RWPE2 (cell line): ENCODE measurements around the gene ADRA2C.

Source experiments
- ATAC-seq: fragments of 200-7000 bp; cut with Tn5 transposase; 3 replicates; pipeline ENCODE4 v1.9.1; 2021; ENCODE audit warnings: low read depth
- DNase-seq: peaks from one replicate; pipeline ENCODE4 v3.0.0-alpha.2; 2020; ENCODE audit warnings: low spot score
- H3K27ac ChIP-seq: fragments of 450-650 bp; 2 replicates; pipeline ENCODE4 v1.5.1; 2017; ENCODE audit warnings: mild to moderate bottlenecking; ENCODE audit not compliant: poor library complexity, severe bottlenecking
- H3K27me3 ChIP-seq: fragments of 250-450 bp; sonication (Bioruptor Pico); 2 replicates; pipeline ENCODE4 v1.5.1; 2021; ENCODE audit warnings: mild to moderate bottlenecking, moderate library complexity; ENCODE audit not compliant: insufficient read depth, poor library complexity, severe bottlenecking
- H3K36me3 ChIP-seq: fragments of 250-450 bp; sonication (Bioruptor Pico); 2 replicates; pipeline ENCODE4 v1.5.1; 2020; ENCODE audit warnings: low read depth, mild to moderate bottlenecking, moderate library complexity
- H3K4me1 ChIP-seq: fragments of 250-450 bp; sonication (Bioruptor Pico); 2 replicates; pipeline ENCODE4 v1.5.1; 2021; ENCODE audit warnings: mild to moderate bottlenecking, moderate library complexity; ENCODE audit not compliant: insufficient read depth, poor library complexity, severe bottlenecking
- H3K4me3 ChIP-seq: fragments of 250-450 bp; sonication (Bioruptor Pico); 2 replicates; pipeline ENCODE4 v1.5.1; 2021; ENCODE audit warnings: mild to moderate bottlenecking, moderate library complexity; ENCODE audit not compliant: severe bottlenecking
- H3K9me3 ChIP-seq: fragments of 250-450 bp; sonication (Bioruptor Pico); 2 replicates; pipeline ENCODE4 v1.5.1; 2021; ENCODE audit warnings: mild to moderate bottlenecking, moderate library complexity; ENCODE audit not compliant: severe bottlenecking
- TF ChIP-seq, protein P1 (sequence below): fragments of 450-650 bp; IDR thresholded peaks from one replicate; pipeline ENCODE4 v1.5.1; 2017; ENCODE audit warnings: mild to moderate bottlenecking, moderate library complexity; ENCODE audit not compliant: poor library complexity, severe bottlenecking

ADRA2C gene

DNA sequence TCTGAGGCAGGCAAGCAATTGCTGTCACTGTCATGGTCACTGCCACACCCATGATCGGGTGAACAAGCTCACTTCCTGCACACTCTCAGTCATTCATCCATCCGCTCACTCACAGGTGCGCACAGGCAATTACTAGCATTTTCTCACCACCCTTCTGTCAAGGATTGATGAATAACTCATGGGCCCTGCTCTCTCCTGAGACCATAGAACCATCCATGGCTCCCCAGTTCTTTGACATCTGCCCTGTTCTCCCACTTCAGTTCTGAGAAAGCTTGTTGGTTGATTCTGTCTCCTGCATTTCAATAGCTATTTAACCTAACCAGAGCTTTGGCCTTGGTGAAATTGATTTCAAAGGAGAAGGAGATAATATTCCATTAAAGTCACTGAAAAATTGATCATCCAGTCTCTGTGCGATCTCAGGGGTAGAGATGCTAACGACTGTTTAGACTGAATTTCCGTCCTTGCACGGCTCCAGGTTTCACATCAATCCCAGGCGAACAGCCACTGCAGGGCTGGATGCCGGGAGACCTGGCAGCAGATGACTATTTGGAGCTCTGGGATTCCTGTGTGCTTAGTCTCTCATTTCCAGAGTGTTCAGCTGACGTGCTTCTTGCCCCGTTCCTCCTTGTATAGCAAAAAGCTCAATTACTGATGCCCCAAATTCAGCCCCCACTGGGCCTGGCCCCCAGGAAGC, 36.9 kb upstream of the ADRA2C start:
- Histone ChIP-seq H3K4me1 (no peaks in the 10 kb centered on the region), H3K27ac (no peak overlapping the region), H3K27me3 (peaks cover 28% of the 10 kb centered on the region), H3K36me3 (no peaks in the 10 kb centered on the region), H3K9me3 (no peaks in the 10 kb centered on the region), H3K4me3 (no peak overlapping the region)
- 0 out of 3 replicates have a peak, but pooled peaks have one; percentile 28 for ATAC-seq
- TF ChIP-seq, protein P1, sequence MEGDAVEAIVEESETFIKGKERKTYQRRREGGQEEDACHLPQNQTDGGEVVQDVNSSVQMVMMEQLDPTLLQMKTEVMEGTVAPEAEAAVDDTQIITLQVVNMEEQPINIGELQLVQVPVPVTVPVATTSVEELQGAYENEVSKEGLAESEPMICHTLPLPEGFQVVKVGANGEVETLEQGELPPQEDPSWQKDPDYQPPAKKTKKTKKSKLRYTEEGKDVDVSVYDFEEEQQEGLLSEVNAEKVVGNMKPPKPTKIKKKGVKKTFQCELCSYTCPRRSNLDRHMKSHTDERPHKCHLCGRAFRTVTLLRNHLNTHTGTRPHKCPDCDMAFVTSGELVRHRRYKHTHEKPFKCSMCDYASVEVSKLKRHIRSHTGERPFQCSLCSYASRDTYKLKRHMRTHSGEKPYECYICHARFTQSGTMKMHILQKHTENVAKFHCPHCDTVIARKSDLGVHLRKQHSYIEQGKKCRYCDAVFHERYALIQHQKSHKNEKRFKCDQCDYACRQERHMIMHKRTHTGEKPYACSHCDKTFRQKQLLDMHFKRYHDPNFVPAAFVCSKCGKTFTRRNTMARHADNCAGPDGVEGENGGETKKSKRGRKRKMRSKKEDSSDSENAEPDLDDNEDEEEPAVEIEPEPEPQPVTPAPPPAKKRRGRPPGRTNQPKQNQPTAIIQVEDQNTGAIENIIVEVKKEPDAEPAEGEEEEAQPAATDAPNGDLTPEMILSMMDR, result no peak
- no peak for DNase-seq

DNA sequence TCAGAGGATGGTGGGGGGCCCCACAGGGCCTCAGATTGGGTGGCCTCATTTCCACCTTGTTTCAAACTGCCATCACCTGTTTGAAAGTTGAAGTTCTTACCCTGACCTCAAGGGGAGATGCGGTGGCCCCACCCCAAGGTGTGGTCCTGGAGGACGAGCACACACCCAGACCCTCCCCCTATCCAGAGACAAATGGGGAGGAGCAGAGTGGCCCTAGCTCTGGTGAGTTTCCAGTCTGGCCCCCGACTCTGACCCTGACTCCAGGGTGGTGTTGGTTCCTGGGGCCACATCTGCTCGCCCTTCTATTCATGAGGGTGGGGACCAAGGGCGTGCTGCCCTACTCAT, 36.3 kb upstream of the ADRA2C start:
- peaks cover 23% of the 10 kb centered on the region for H3K27me3 ChIP-seq
- H3K4me3 ChIP-seq, result no peak overlapping the region
- TF ChIP-seq, protein P1, result no peak
- no peak overlapping the region for H3K27ac ChIP-seq
- ATAC-seq, result no peak; the same call in 2 of the 3 replicates
- H3K4me1 ChIP-seq, result no peaks in the 10 kb centered on the region
- DNase-seq, result no peak
- H3K36me3 ChIP-seq, result no peaks in the 10 kb centered on the region
- no peaks in the 10 kb centered on the region for H3K9me3 ChIP-seq

DNA sequence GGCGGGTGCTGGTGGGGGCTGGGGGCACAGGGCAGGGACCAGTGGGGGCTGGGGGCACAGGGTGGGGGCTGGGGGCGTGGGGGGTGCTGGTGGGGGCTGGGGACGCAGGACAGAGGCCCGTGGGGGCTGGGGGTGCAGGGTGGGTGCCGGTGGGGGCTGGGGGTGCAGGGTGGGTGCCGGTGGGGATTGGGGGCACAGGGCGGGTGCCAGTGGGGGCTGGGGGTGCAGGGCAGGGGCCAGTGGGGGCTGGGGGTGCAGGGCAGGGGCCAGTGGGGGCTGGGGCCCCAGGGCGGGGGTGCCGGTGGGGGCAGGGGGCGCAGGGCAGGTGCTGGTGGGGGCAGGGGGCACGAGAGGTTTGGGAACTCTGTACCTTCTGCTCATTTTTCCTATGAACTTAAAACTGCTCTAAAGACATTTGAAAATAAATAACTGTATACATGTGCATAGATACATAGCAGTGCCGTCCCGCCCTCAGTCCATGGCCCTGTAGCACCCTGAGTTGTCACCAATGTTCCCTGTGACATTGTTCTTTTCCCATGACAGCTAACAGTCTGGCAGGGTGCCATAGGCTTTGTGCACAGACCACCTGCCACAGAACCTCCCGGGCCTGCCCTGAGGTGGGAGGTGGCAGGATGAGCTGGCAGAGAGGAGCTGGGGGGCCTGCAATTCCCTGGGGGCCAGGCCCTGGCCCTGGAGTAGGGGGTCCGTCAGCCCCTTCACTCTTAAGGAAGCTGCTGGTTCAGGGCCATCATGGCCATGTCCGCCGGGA, 35.6 kb upstream of the ADRA2C start:
- DNase-seq (no peak), ATAC-seq (no peak)
- Histone ChIP-seq H3K4me3 (no peak overlapping the region), H3K27ac (no peak overlapping the region), H3K36me3 (no peaks in the 10 kb centered on the region), H3K27me3 (peaks cover 16% of the 10 kb centered on the region), H3K4me1 (no peaks in the 10 kb centered on the region), H3K9me3 (no peaks in the 10 kb centered on the region)
- TF ChIP-seq, protein P1, result no peak

DNA sequence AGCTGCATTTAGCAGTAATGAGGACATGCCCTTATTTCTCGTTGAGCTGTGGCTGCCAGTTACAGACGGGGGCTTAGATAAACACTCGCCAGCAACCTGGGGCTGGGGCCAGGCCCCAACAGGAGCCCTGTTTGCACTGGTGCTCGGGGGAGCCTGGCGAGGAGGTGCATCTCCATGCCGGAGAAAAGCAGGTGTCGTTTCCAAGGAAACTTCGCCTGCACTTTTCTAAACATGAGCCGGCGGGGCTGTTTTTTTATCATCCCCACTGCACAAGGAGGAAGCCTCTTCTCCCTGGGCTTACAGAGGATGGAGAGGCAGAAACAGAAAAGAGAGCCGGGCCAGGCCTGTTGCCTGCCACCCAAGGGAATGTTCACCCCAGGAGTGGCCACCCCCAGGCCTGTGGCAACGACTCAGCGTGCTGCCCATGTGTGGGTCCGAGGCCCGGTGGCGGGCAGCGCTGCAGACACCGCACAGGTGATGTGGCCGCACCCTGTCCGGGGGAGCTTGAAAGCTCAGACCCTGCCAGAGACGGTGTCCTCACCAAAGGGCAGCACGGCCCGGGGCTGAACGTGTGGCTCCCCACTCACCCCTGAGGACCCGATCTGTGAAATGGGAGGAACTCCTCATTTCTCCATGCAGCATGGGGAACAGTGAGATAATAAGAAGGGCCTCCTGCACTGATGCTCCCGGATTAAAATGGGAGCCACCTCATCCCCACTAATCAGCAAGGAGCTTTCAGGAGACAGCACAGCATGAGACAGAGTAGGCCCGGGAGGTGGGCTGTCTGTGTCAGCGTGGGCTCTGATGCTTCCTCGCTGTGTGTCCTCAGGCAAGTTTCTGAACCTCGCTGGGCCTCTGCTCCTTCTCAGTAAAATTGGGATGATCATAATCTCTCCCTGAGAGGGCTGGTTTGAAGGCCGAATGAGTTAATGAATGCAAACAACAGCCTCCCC, 33.8 kb upstream of the ADRA2C start:
- Histone ChIP-seq H3K4me3 (no peak overlapping the region), H3K27me3 (peaks cover 7% of the 10 kb centered on the region), H3K9me3 (no peaks in the 10 kb centered on the region), H3K4me1 (no peaks in the 10 kb centered on the region), H3K27ac (no peak overlapping the region), H3K36me3 (no peaks in the 10 kb centered on the region)
- DNase-seq (no peak), ATAC-seq (no peak)
- TF ChIP-seq, protein P1, result no peak
